ENCODE results near the gene DUSP2. TPM values are rescaled to one million over a fixed set of nuclear protein-coding genes. Genes with fewer than 3 reads are reported as not detected.

The DUSP2 gene
- total RNA-seq, 3 donors from 2014 or later = 1.9 to 57.5 (median 12.8) TPM

DNA sequence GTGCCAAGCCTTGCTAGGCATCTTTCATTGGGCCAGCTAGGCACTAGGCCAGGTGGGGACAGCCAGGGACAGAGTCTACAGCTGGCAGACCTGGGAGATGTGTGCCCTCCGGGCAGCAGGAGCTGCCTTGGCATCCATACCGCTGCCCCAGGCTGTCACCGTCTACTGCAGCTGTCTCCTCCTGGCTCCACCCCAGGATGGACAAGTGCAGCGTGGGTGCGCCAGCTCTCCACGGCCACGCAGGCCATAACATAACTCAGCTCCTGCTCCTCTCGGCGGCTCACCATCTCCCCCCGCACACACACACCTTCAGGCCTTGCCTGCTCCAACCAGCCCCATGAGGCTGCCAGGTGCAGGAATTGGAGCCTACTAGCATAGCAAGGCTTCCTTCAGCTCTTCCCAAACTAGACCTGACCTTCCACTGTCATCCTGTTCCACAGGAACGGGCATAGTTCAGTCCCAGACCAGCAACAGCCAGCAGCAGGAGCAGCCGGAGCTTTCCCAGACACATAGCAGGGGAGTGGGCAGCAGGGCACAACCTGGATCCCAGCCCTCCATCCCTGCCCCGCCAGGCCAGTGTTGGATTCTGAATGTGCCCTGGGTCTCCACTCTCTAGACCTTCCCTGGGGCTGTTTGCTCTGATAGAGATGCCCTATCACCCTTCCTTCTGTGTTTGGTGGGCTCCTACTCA, 26.4 kb downstream of the DUSP2 start:
- no peak overlapping the region for H3K4me3 ChIP-seq
- intact Hi-C loops (cut with DNase I; ENCODE audit: low total_unique reads) = loop anchor here (10.0 kb wide), 2 partner anchors 94 to 964 kb away; partner anchors contain the start of gene ZNF514
- DNase-seq (ENCODE audit: low spot score in 2 of 2) = peak in 1 of 2 donors; percentile 46

DNA sequence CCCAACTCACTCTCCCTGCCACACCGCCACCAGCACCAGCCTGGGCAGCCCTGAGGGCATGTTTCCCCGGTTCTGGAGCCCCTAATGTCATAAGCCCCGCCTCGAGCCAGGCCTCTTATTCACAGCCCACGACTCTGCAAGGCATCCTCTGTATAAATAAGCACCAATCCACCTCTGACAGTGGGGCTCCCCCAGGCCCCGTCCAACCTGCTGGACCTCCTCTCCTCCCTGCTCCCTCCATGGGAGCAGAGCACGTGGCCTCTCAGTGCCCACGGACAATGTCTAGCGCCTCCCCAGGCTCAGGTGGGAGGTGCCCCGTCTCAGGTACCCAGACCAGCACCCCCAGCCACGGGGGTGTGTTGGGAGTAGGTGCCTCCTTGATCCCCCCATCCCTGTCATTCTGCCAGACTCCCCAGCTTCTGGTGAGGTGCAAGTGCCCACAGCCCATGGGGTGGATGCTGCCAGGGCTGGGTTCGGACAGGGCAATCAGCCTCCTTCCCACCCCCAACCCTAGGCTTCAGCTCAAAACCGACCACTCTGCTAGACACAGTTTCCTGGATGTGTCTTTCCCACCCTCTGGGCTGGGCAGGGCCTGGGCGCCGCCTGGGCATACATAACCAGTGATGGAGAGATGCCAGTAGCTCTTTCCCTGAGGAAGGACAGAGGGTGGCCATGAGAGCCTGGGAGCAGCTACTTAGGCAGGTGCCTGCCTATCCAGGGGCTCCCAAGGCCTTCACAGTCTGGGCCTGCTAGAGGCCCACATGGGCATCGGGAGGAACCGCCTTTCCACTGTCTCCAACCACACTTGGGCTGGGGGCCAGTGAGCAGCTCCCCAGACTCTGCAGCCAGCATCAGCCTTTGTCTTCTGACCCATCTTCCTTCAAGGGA, 27.3 kb downstream of the DUSP2 start:
- no peak for DNase-seq (ENCODE audit: low spot score in 2 of 2)
- no peak overlapping the region for H3K27ac ChIP-seq
- TF ChIP-seq, protein P1, sequence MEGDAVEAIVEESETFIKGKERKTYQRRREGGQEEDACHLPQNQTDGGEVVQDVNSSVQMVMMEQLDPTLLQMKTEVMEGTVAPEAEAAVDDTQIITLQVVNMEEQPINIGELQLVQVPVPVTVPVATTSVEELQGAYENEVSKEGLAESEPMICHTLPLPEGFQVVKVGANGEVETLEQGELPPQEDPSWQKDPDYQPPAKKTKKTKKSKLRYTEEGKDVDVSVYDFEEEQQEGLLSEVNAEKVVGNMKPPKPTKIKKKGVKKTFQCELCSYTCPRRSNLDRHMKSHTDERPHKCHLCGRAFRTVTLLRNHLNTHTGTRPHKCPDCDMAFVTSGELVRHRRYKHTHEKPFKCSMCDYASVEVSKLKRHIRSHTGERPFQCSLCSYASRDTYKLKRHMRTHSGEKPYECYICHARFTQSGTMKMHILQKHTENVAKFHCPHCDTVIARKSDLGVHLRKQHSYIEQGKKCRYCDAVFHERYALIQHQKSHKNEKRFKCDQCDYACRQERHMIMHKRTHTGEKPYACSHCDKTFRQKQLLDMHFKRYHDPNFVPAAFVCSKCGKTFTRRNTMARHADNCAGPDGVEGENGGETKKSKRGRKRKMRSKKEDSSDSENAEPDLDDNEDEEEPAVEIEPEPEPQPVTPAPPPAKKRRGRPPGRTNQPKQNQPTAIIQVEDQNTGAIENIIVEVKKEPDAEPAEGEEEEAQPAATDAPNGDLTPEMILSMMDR (IDR thresholded peaks at IDR 0.05) = no peak
- TF ChIP-seq POLR2AphosphoS5 (IDR thresholded peaks at IDR 0.05) (no peak), POLR2A (IDR thresholded peaks at IDR 0.05) (no peak)
- no peaks in the 10 kb centered on the region for H3K36me3 ChIP-seq
- peak overlapping the region in 2 of 3 donors; percentile 56 to 91 for H3K4me3 ChIP-seq
- H3K9me3 ChIP-seq = no peaks in the 10 kb centered on the region
- H3K4me1 ChIP-seq = peaks cover 3 to 12% of the 10 kb centered on the region in 2 donors
- intact Hi-C loops (cut with DNase I; ENCODE audit: low total_unique reads) = loop anchor here (10.0 kb wide), 2 partner anchors 93 to 963 kb away; partner anchors contain the start of gene ZNF514
- H3K27me3 ChIP-seq = peaks cover 0 to 4% of the 10 kb centered on the region in 2 donors

More for the DNA sequence above, 26.4 kb downstream of the DUSP2 start:
- Histone ChIP-seq H3K4me1 (peaks cover 3 to 12% of the 10 kb centered on the region in 2 donors), H3K9me3 (no peaks in the 10 kb centered on the region), H3K27ac (no peak overlapping the region), H3K36me3 (no peaks in the 10 kb centered on the region), H3K27me3 (peaks cover 0 to 4% of the 10 kb centered on the region in 2 donors)
- TF ChIP-seq, protein P1 (IDR thresholded peaks at IDR 0.05) = no peak
- TF ChIP-seq POLR2AphosphoS5 (IDR thresholded peaks at IDR 0.05) (no peak), POLR2A (IDR thresholded peaks at IDR 0.05) (no peak)

- no peak for TF ChIP-seq POLR2A (IDR thresholded peaks at IDR 0.05)
- TF ChIP-seq, protein P1 (IDR thresholded peaks at IDR 0.05) = peak in 2 of 3 donors; percentile 32 to 92
- no peak for TF ChIP-seq POLR2AphosphoS5 (IDR thresholded peaks at IDR 0.05)
- no peaks in the 10 kb centered on the region for H3K36me3 ChIP-seq
- intact Hi-C loops (cut with DNase I; ENCODE audit: low total_unique reads) = loop anchor here (10.0 kb wide), 2 partner anchors 92 to 962 kb away; partner anchors contain the start of gene ZNF514
- H3K4me1 ChIP-seq = peaks cover 3 to 12% of the 10 kb centered on the region in 2 donors
- peak overlapping the region; percentile 49 to 91 (median 56) for H3K4me3 ChIP-seq
- DNase-seq (ENCODE audit: low spot score in 2 of 2) = no peak
- peak overlapping the region; percentile 53 to 77 for H3K27ac ChIP-seq
- H3K27me3 ChIP-seq = peaks cover 0 to 4% of the 10 kb centered on the region in 2 donors
- no peaks in the 10 kb centered on the region for H3K9me3 ChIP-seq
Observed at GRCh38 chr2:96116879-96117533, 28.2 kb downstream of the DUSP2 start.

DNA sequence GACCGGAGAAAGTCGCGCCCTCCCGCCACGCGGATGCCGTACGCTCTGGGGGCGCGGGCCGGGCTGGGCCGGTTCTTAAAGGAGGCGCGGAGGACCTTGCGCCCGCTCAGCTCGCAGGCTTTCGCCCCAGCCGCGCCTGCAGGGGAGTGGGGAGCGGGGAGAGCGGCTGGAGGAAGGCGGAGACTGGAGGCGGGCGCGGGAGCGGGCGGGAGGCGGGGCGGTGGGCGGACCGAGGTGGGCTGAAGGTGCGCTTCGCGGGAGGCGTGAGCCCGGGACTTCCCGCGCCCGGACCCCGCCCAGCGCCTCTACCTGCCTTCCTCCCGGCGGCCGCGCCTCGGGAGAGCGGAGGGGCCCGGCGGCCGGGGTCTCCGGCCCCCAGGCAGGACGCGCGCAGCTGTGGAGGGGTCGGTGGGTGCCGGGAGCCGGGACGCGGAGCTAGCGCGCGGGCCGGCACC, 28.8 kb downstream of the DUSP2 start, which contains the start of gene ADRA2B:
ADRA2B (minus strand) TSS at position 148 of the 455 bp plus-strand sequence. CDS start 422 bp downstream, outside the sequence.
- H3K27me3 ChIP-seq = peaks cover 0 to 4% of the 10 kb centered on the region in 2 donors
- TF ChIP-seq POLR2A (IDR thresholded peaks at IDR 0.05) = no peak
- TF ChIP-seq, protein P1 (IDR thresholded peaks at IDR 0.05) = no peak
- TF ChIP-seq POLR2AphosphoS5 (IDR thresholded peaks at IDR 0.05) = no peak
- H3K36me3 ChIP-seq = no peaks in the 10 kb centered on the region
- H3K4me3 ChIP-seq = peak within 1 kb of the TSS; percentile 49 to 91 (median 56)
- intact Hi-C loops (cut with DNase I; ENCODE audit: low total_unique reads) = loop anchor here (10.0 kb wide), 2 partner anchors 92 to 962 kb away; partner anchors contain the start of gene ZNF514
- peaks cover 3 to 12% of the 10 kb centered on the region in 2 donors for H3K4me1 ChIP-seq
- DNase-seq (ENCODE audit: low spot score in 2 of 2) = peak; percentile 66 to 82
- H3K9me3 ChIP-seq = no peaks in the 10 kb centered on the region
- peak within 1 kb of the TSS; percentile 53 to 77 for H3K27ac ChIP-seq
